BJ (cell line): ENCODE measurements around the gene C12orf57. TPM values are rescaled to one million over a fixed set of nuclear protein-coding genes. Genes with fewer than 3 reads are reported as not detected.

Experiments used
- CTCF ChIA-PET: fragments of 350-600 bp; formaldehyde crosslinking; extraction: SDS; loops from one replicate; lab custom pipeline; 2021; ENCODE audit warnings: antibody characterized with exemption, inconsistent platforms; lab: Yijun Ruan, JAX
- POLR2A ChIA-PET: fragments of 300-600 bp; sonication (Branson Sonifier 250); formaldehyde crosslinking; extraction: SDS; loops from one replicate; lab custom pipeline; 2021; ENCODE audit warnings: antibody characterized with exemption; lab: Charles Lee
- DNase-seq: peaks from one replicate; pipeline ENCODE4 v3.0.0-alpha.2; 2011; ENCODE audit warnings: low read depth
- H3K27me3 ChIP-seq: 2 replicates; pipeline ENCODE4 v1.6.0; 2011; ENCODE audit warnings: low read length; ENCODE audit not compliant: control insufficient read depth, insufficient read depth
- H3K36me3 ChIP-seq: 2 replicates; pipeline ENCODE4 v1.5.1; 2011; ENCODE audit warnings: low read length; ENCODE audit not compliant: control insufficient read depth, insufficient read depth
- H3K4me3 ChIP-seq: 2 replicates; pipeline ENCODE4 v1.5.1; 2011; ENCODE audit warnings: low read depth, mild to moderate bottlenecking, control low read depth, low read length
- polyA plus RNA-seq: library from polyadenylated mRNA; depleted of rRNA; stranded (reverse); fragments of >200 nt; gene quantifications from 2 replicates; pipeline ENCODE4 v1.2.3, GENCODE V29; 2011
- TF ChIP-seq, protein P1 (sequence below): IDR thresholded peaks from 2 replicates; pipeline ENCODE4 v1.5.1; 2011; ENCODE audit warnings: low read depth, mild to moderate bottlenecking, control low read depth, inconsistent platforms, low read length, moderate library complexity; ENCODE audit not compliant: insufficient read depth

Gene C12orf57
- polyA plus RNA-seq, 1 experiment, result 709 TPM

DNA sequence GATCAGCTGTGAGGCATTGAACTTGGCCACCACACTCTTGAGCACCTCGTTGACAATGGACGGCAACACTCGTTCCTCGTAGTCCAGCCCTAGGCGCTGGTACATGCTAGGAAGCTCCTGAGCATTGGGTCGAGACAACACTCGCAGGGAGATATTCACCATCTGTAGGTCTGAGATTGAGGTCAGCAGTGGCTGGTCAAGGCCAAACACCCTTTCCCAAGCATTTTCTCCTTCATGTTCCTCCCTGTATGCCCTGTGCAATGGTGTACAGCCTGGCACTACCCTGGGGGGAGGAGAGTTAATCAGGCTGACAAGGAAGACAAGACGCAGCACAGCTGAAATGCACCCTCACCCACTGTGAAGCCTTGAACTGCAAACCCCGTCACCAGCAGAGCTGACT is 24.6 kb downstream of the C12orf57 start:
- TF ChIP-seq, protein P1, sequence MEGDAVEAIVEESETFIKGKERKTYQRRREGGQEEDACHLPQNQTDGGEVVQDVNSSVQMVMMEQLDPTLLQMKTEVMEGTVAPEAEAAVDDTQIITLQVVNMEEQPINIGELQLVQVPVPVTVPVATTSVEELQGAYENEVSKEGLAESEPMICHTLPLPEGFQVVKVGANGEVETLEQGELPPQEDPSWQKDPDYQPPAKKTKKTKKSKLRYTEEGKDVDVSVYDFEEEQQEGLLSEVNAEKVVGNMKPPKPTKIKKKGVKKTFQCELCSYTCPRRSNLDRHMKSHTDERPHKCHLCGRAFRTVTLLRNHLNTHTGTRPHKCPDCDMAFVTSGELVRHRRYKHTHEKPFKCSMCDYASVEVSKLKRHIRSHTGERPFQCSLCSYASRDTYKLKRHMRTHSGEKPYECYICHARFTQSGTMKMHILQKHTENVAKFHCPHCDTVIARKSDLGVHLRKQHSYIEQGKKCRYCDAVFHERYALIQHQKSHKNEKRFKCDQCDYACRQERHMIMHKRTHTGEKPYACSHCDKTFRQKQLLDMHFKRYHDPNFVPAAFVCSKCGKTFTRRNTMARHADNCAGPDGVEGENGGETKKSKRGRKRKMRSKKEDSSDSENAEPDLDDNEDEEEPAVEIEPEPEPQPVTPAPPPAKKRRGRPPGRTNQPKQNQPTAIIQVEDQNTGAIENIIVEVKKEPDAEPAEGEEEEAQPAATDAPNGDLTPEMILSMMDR, result no peak
- CTCF ChIA-PET, result interaction anchor here (0.7 to 3.5 kb wide), 7 partner anchors 9 to 99 kb away, joined by 3 to 24 read pairs (median 5); partner anchors contain the start of gene LPCAT3
- no peak overlapping the region for H3K4me3 ChIP-seq
- no peaks in the 10 kb centered on the region for H3K27me3 ChIP-seq
- peaks cover 26% of the 10 kb centered on the region for H3K36me3 ChIP-seq
- POLR2A ChIA-PET, result no interaction called here
- no peak for DNase-seq

DNA sequence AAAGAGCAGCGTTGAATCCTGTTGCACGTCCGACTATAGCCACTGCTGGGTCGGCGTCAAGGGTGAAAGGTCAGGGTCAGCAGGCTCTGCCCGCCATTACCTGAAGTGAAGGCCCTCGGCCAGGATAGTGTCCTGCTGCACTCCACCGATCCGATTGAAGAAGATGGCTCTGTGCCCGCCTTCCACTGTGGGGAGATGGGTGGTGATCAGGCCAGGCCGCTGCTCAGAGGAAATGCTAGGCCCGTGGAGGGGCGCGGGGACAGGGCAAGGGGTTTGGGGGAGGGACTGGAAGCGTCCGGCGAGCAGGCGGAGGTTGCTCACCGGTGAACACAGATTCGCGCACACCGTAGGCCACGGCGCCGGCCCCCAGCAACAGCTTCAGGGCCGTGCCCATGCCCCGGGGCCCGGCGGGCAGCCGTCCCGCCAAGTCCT is 26.3 kb downstream of the C12orf57 start:
- TF ChIP-seq, protein P1, result no peak
- Histone ChIP-seq H3K4me3 (peak overlapping the region; percentile 96), H3K27me3 (no peaks in the 10 kb centered on the region), H3K36me3 (peaks cover 29% of the 10 kb centered on the region)
- no peak for DNase-seq
- ChIA-PET CTCF (interaction anchor here (2.0 to 3.5 kb wide), 2 partner anchors 32 to 46 kb away, joined by 5 to 24 read pairs; no protein-coding TSS in a partner anchor), POLR2A (no interaction called here)

DNA sequence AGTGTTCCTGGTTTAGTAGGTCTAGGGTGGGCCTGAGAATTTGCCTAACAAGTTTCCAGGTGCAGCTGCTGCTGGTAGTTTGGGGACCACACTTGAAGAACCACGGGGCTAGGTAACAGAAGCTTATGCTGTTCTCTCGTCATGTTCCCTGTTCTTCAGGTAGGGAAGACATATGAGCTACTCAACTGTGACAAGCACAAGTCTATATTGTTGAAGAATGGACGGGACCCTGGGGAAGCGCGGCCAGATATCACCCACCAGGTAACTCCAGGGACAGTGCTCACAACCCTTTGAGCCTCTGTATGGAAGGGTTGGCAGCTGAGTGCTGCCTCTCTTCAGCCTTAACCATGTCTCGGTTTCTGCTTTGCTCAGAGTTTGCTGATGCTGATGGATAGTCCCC is 30.4 kb downstream of the C12orf57 start:
- POLR2A ChIA-PET, result no interaction called here
- TF ChIP-seq, protein P1, result no peak
- Histone ChIP-seq H3K36me3 (peaks cover 21% of the 10 kb centered on the region), H3K27me3 (no peaks in the 10 kb centered on the region), H3K4me3 (no peak overlapping the region)
- CTCF ChIA-PET, result interaction anchor here (0.6 to 3.0 kb wide), 5 partner anchors 9 to 172 kb away, joined by 3 to 23 read pairs (median 3); partner anchors contain the start of genes C12orf57, LPCAT3 and RNU7-1
- DNase-seq, result no peak

DNA sequence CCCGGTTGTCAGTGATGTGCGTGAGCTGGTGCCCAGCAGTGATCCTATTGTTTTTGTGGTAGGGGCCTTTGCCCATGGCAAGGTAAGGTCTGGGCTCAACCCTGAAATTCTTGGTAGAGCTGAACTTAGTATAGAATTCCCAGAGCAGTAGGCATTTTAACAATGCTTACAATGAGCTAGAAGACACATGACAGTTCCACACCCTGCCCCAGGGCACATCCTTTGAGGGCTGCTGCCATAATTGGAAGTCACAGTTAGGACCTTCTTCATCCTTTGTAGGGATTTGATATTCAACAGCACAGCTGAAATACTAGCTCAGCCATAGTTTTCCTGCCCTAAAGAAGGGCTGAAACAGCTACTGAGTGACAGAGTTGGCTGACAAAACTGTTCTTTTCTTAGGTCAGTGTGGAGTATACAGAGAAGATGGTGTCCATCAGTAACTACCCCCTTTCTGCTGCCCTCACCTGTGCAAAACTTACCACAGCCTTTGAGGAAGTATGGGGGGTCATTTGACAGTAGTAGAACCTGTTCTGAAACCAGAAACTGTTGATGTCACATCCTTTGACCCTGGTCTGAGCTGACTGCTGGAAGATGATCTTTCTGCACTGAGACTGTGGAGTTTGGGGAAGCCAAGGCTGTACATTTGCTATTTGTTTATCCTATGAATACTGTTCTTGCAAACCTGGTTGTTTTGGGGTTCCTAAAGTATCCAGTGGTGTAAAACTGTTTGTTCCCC is 31.6 kb downstream of the C12orf57 start:
- POLR2A ChIA-PET, result no interaction called here
- Histone ChIP-seq H3K4me3 (no peak overlapping the region), H3K36me3 (peaks cover 21% of the 10 kb centered on the region), H3K27me3 (no peaks in the 10 kb centered on the region)
- TF ChIP-seq, protein P1, result no peak
- no peak for DNase-seq
- CTCF ChIA-PET, result interaction anchor here (0.7 to 3.0 kb wide), 3 partner anchors 10 to 43 kb away, joined by 3 to 23 read pairs (median 3); partner anchors contain the start of gene LPCAT3

DNA sequence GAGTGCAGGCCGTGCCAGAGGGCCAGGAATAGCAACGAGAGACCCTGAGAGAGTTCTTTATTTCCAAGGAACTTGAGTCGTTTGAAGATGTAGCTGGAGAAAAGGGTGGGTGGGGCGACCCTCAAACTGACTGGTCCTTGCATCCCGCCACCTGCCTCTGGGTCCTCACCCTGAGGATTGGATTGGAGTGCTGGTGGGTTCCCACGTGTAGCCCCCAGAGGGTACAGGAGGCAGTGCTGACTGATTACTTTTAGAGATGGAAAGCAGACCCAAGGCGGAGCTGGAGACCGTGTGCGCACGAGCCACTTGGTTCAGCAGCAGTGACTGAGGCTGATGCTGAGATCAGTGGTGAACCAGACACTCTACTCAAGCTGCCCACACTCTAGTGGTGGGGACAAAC is 33.8 kb downstream of the C12orf57 start:
- Histone ChIP-seq H3K27me3 (no peaks in the 10 kb centered on the region), H3K36me3 (peaks cover 23% of the 10 kb centered on the region), H3K4me3 (no peak overlapping the region)
- ChIA-PET POLR2A (no interaction called here), CTCF (interaction anchor here (1.0 to 1.8 kb wide), 4 partner anchors 9 to 52 kb away, joined by 3 to 4 read pairs (median 4); no protein-coding TSS in a partner anchor)
- TF ChIP-seq, protein P1, result no peak
- DNase-seq, result no peak
